ENCODE measurements around the gene ANKRD53.

The ANKRD53 gene

GRCh38 chr2:70988151-70988550 is 9.7 kb downstream of the ANKRD53 start:
- H3K4me3 ChIP-seq (ENCODE audit: low read depth, low read length): no peak overlapping the region
- no peak for TF ChIP-seq CTCF (IDR thresholded peaks at IDR 0.05; ENCODE audit: low read depth, low read length)

GRCh38 chr2:70988726-70989648 is 10.6 kb downstream of the ANKRD53 start:
- TF ChIP-seq CTCF (IDR thresholded peaks at IDR 0.05; ENCODE audit: low read depth, low read length): no peak
- H3K4me3 ChIP-seq (ENCODE audit: low read depth, low read length): no peak overlapping the region

- H3K4me3 ChIP-seq (ENCODE audit: low read depth, low read length): no peak overlapping the region
- no peak for TF ChIP-seq CTCF (IDR thresholded peaks at IDR 0.05; ENCODE audit: low read depth, low read length)
These were observed 11.8 kb downstream of the ANKRD53 start for GRCh38 chr2:70990216-70990615.

GRCh38 chr2:70991142-70991541 is 12.7 kb downstream of the ANKRD53 start:
- no peak for TF ChIP-seq CTCF (IDR thresholded peaks at IDR 0.05; ENCODE audit: low read depth, low read length)
- H3K4me3 ChIP-seq (ENCODE audit: low read depth, low read length): no peak overlapping the region

GRCh38 chr2:70991742-70992141 is 13.3 kb downstream of the ANKRD53 start:
- TF ChIP-seq CTCF (IDR thresholded peaks at IDR 0.05; ENCODE audit: low read depth, low read length): no peak
- no peak overlapping the region for H3K4me3 ChIP-seq (ENCODE audit: low read depth, low read length)

- TF ChIP-seq CTCF (IDR thresholded peaks at IDR 0.05; ENCODE audit: low read depth, low read length): no peak
- peak overlapping the region; percentile 73 for H3K4me3 ChIP-seq (ENCODE audit: low read depth, low read length)
These were observed 14.8 kb downstream of the ANKRD53 start for GRCh38 chr2:70992945-70993853.

All from WI38 (cell line).